ENCODE measurements around the gene TIAM2.
"Not testable (repeated sequence)": the region's sequence is repeated elsewhere in the genome, so short reads cannot be mapped to it uniquely, and the experiment has no call there.

Gene TIAM2

DNA sequence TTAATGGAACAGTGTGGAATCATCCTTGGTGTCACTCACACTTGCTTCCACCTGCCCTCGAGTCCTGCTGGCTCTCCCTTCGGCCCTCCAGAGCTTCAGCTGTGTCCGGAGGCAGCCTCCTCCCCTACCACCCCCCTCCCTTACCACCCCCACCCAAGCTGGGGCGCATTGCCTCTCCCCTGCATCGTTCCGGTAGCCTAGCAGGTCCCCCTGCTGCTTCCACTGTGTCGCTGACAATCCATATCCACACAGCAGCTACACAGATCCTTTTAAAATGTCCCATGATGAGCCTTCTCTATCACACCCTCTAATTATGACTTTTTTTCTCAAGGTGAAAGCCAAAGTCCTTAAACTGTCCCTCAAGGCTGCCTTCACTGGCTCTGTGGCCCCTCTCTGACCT, 117.6 kb downstream of the TIAM2 start:
- no peak overlapping the region for H3K4me3 ChIP-seq (ENCODE audit: low read depth, low read length)
- DNase-seq (ENCODE audit: low read depth) = no peak
- TF ChIP-seq, protein P1, sequence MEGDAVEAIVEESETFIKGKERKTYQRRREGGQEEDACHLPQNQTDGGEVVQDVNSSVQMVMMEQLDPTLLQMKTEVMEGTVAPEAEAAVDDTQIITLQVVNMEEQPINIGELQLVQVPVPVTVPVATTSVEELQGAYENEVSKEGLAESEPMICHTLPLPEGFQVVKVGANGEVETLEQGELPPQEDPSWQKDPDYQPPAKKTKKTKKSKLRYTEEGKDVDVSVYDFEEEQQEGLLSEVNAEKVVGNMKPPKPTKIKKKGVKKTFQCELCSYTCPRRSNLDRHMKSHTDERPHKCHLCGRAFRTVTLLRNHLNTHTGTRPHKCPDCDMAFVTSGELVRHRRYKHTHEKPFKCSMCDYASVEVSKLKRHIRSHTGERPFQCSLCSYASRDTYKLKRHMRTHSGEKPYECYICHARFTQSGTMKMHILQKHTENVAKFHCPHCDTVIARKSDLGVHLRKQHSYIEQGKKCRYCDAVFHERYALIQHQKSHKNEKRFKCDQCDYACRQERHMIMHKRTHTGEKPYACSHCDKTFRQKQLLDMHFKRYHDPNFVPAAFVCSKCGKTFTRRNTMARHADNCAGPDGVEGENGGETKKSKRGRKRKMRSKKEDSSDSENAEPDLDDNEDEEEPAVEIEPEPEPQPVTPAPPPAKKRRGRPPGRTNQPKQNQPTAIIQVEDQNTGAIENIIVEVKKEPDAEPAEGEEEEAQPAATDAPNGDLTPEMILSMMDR (IDR thresholded peaks at IDR 0.05; ENCODE audit: low read depth, low read length, missing control alignments) = no peak

DNA sequence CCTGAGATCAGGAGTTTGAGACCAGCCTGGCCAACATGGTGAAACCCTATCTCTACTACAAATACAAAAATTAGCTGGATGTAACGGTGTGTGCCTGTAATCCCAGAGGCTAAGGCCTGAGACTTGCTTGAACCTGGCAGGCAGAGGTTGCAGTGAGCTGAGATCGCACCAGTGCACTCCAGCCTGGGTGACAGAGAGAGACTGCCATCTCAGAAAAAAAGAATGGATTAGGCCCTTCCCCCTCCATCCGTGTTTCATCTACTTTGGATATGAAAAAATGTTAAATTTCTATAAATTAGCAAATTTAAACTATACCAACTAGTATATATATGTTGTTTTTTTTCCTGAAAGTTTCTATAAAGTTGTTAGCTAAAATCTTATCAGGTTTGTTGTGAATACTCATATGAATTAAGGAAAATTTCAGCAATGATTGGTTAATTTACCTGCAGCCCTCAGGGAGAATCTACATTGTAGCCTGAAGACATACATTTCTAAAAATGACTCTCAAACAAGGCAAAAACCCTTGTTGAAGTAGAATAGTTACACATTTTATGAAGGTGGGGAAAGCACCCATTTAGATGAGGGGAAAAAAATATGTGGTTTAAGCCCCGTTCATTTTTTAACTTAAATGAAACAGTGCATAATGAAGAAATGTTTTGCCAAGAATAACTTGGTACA, 120.9 kb downstream of the TIAM2 start:
- no peak overlapping the region for H3K4me3 ChIP-seq (ENCODE audit: low read depth, low read length)
- DNase-seq (ENCODE audit: low read depth) = no peak
- TF ChIP-seq, protein P1 (IDR thresholded peaks at IDR 0.05; ENCODE audit: low read depth, low read length, missing control alignments) = no peak

DNA sequence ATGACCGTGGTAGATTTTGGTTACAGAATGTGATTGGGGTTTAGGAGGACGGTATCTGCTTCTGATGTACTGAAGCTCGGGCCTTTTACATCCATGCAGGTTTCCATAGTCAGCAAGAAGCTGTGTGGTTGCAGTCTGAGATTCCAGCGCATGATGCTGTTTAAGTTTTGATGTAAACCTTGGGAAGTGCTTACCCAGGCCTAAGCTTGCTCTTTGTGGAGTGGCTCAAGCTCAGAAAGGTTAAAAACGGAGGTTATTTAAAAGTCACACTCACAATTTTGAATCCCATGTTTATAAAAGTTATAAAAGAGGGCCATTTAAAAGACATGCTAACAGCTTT, 121.4 kb downstream of the TIAM2 start:
- no peak overlapping the region for H3K4me3 ChIP-seq (ENCODE audit: low read depth, low read length)
- TF ChIP-seq, protein P1 (IDR thresholded peaks at IDR 0.05; ENCODE audit: low read depth, low read length, missing control alignments) = no peak
- no peak for DNase-seq (ENCODE audit: low read depth)

DNA sequence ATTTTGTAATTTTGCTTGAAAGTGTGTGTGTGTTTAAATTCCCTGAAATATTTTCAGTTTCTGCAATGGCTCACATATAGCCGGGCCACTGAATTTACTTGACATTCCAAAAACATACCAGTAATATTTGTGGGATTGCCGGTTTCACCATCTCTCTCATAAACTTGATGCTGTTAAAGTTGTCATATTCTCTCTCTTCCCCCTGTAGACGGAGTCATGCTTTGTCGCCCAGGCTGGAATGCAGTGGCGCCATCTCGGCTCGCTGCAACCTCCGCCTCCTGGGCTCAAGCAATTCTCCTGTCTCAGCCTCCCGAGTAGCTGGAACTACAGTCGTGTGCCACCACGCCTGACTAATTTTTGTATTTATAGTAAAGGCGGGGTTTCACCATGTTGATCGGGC, 122.1 kb downstream of the TIAM2 start:
- TF ChIP-seq, protein P1 (IDR thresholded peaks at IDR 0.05; ENCODE audit: low read depth, low read length, missing control alignments) = no peak
- no peak overlapping the region for H3K4me3 ChIP-seq (ENCODE audit: low read depth, low read length)
- DNase-seq (ENCODE audit: low read depth) = no peak

DNA sequence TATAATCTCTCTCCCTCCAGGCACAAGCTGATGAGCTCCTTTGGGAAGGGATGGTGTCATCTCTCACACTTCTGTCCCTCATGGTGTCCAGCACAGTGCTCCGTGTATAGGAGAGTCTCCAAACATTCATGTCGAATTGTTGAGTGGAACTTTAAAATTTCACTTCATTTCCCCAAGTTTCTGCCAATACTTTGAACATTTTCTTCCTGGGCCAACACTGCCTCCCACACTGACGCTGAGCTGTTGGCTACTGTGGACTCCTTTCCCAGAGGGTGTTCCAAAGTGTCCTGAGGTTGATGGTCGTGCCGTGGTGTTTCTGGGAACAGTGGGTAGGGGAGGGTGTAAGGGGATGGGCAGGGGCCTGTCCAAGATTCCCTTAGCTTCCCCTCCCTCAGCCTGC, 122.7 kb downstream of the TIAM2 start:
- TF ChIP-seq, protein P1 (IDR thresholded peaks at IDR 0.05; ENCODE audit: low read depth, low read length, missing control alignments) = no peak
- no peak for DNase-seq (ENCODE audit: low read depth)
- no peak overlapping the region for H3K4me3 ChIP-seq (ENCODE audit: low read depth, low read length)

DNA sequence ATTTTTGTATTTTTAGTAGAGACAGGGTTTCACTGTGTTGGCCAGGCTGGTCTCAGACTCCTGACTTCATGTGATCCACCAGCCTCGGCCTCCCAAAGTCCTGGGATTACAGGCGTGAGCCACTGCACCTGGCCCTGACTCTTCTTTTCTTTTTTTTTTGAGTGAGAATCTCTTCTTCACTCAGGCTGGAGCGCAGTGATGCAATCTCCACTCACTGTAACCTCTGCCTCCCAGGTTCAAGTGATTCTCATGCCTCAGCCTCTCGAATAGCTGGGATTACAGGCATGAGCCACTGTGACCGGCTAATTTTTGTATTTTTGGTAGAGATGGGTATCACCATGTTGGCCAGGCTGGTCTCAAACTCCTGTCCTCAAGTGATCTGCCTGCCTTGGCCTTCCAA, 124.1 kb downstream of the TIAM2 start:
- DNase-seq (ENCODE audit: low read depth); H3K4me3 ChIP-seq (ENCODE audit: low read depth, low read length): not testable (repeated sequence)

DNA sequence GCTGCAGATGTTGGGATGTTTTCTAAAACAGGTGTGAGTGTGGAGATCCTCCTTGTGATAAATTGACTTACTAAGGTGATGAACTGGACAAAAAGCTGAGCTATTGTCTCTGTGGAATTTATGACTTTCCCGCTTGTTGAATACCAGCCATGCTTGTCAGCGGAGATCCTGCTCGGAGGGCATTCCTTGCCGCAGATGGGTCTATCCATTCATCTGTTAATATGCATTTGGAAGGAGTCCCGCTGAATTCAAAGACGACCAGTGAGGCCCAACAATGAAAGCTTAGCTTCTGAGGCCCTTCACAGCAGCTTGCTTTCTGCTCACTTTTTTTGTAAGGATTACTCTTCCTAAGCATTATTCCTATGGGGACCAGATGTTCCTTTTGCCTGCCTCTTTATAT, 124.9 kb downstream of the TIAM2 start:
- H3K4me3 ChIP-seq (ENCODE audit: low read depth, low read length) = no peak overlapping the region
- DNase-seq (ENCODE audit: low read depth) = no peak
- TF ChIP-seq, protein P1 (IDR thresholded peaks at IDR 0.05; ENCODE audit: low read depth, low read length, missing control alignments) = no peak
